ENCODE results near the gene GIMAP7. TPM values are rescaled to one million over a fixed set of nuclear protein-coding genes. Genes with fewer than 3 reads are reported as not detected.

The GIMAP7 gene
- total RNA-seq, 1 experiment from 2014 or later = 0.33 TPM

- no peak for ATAC-seq
- ChIA-PET CTCF (no interaction called here), POLR2A (no interaction called here)
- Histone ChIP-seq H3K36me3 (ENCODE audit: control insufficient read depth, insufficient read depth, low read length) (no peaks in the 10 kb centered on the region), H3K4me1 (ENCODE audit: control insufficient read depth, insufficient read depth, low read length) (no peaks in the 10 kb centered on the region), H3K9me3 (ENCODE audit: control insufficient read depth, insufficient read depth, low read depth, low read length) (no peaks in the 10 kb centered on the region), H3K27ac (ENCODE audit: low read length) (no peak overlapping the region), H3K4me3 (ENCODE audit: low read depth in 2 of 2, low read length in 2 of 2) (no peak overlapping the region), H3K27me3 (ENCODE audit: control insufficient read depth, insufficient read depth, low read length) (no peaks in the 10 kb centered on the region)
- BruUV-seq (replicated peaks) = no TSS peak
- no peak for TF ChIP-seq POLR2AphosphoS5 (IDR thresholded peaks at IDR 0.05; ENCODE audit: low read depth, low read length)
- no peak for TF ChIP-seq CTCF (IDR thresholded peaks at IDR 0.05)
- TF ChIP-seq SIN3A (IDR thresholded peaks at IDR 0.05; ENCODE audit: borderline replicate concordance, insufficient read depth, low read depth, low read length) = no peak
- TF ChIP-seq REST (IDR thresholded peaks at IDR 0.05; ENCODE audit: insufficient read depth in 1 of 2, low read depth in 2 of 2, low read length in 1 of 2) = no peak
- no peak for TF ChIP-seq TCF7L2 (IDR thresholded peaks at IDR 0.05; ENCODE audit: low read depth, low read length)
- intact Hi-C loops (cut with micrococcal nuclease; ENCODE audit: unreplicated experiment) (no loop called here), in situ Hi-C loops (cut with HindIII; ENCODE audit: low pct_unique_long_range_greater_than_20kb, low sequenced_read_pairs) (no loop called here)
- no peak for DNase-seq (ENCODE audit: low read depth, low spot score)
Measured at GRCh38 chr7:150565239-150565638, 50.6 kb downstream of the GIMAP7 start.

- no TSS peak for BruUV-seq (replicated peaks)
- no peak for DNase-seq (ENCODE audit: low read depth, low spot score)
- POLR2A ChIA-PET = no interaction called here
- Histone ChIP-seq H3K9me3 (ENCODE audit: control insufficient read depth, insufficient read depth, low read depth, low read length) (no peaks in the 10 kb centered on the region), H3K27ac (ENCODE audit: low read length) (no peak overlapping the region), H3K4me3 (ENCODE audit: low read depth in 2 of 2, low read length in 2 of 2) (no peak overlapping the region), H3K27me3 (ENCODE audit: control insufficient read depth, insufficient read depth, low read length) (no peaks in the 10 kb centered on the region), H3K36me3 (ENCODE audit: control insufficient read depth, insufficient read depth, low read length) (no peaks in the 10 kb centered on the region), H3K4me1 (ENCODE audit: control insufficient read depth, insufficient read depth, low read length) (no peaks in the 10 kb centered on the region)
- TF ChIP-seq TCF7L2 (IDR thresholded peaks at IDR 0.05; ENCODE audit: low read depth, low read length) = no peak
- TF ChIP-seq SIN3A (IDR thresholded peaks at IDR 0.05; ENCODE audit: borderline replicate concordance, insufficient read depth, low read depth, low read length) = no peak
- TF ChIP-seq CTCF (IDR thresholded peaks at IDR 0.05) = no peak
- TF ChIP-seq REST (IDR thresholded peaks at IDR 0.05; ENCODE audit: insufficient read depth in 1 of 2, low read depth in 2 of 2, low read length in 1 of 2) = no peak
- no peak for TF ChIP-seq POLR2AphosphoS5 (IDR thresholded peaks at IDR 0.05; ENCODE audit: low read depth, low read length)
- in situ Hi-C loops (cut with HindIII; ENCODE audit: low pct_unique_long_range_greater_than_20kb, low sequenced_read_pairs) = no loop called here
- intact Hi-C loops (cut with micrococcal nuclease; ENCODE audit: unreplicated experiment) = no loop called here
- ATAC-seq = no peak
- CTCF ChIA-PET = no interaction called here
Measured at GRCh38 chr7:150566123-150566522, 51.5 kb downstream of the GIMAP7 start.
